OCI-LY1 (cell line): Measurements from ENCODE around the gene GADD45G.

Source experiments
- H2AFZ ChIP-seq: fragments of 200-600 bp; sonication (generic), shearing (Covaris generic); 2 replicates; pipeline ENCODE4 v1.6.0; 2014; ENCODE audit warnings: antibody characterized with exemption, mild to moderate bottlenecking, low read length
- H3F3A ChIP-seq: fragments of 200-600 bp; sonication (generic), shearing (Covaris generic); 2 replicates; pipeline ENCODE4 v1.6.0; 2014; ENCODE audit warnings: mild to moderate bottlenecking, antibody characterized with exemption, low read length, moderate library complexity; ENCODE audit not compliant: insufficient read depth
- H3K27ac ChIP-seq: fragments of 200-600 bp; sonication (generic); 2 replicates; pipeline ENCODE4 v1.5.1; 2014; ENCODE audit warnings: low read length, mixed run types, mild to moderate bottlenecking, low read depth; ENCODE audit not compliant: poor library complexity, severe bottlenecking
- H3K27me3 ChIP-seq: fragments of 200-600 bp; sonication (generic); 2 replicates; pipeline ENCODE4 v1.6.0; 2014; ENCODE audit warnings: antibody characterized with exemption, mild to moderate bottlenecking, low read length, moderate library complexity; ENCODE audit not compliant: insufficient read depth
- H3K36me3 ChIP-seq: fragments of 200-600 bp; sonication (generic); 2 replicates; pipeline ENCODE4 v1.6.1; 2014; ENCODE audit warnings: mild to moderate bottlenecking, antibody characterized with exemption, low read length, moderate library complexity, mixed read lengths; ENCODE audit not compliant: insufficient read depth
- H3K4me1 ChIP-seq: fragments of 200-600 bp; sonication (generic); 2 replicates; pipeline ENCODE4 v1.5.1; 2014; ENCODE audit warnings: mild to moderate bottlenecking, low read length, moderate library complexity; ENCODE audit not compliant: insufficient read depth, severe bottlenecking
- H3K4me2 ChIP-seq: fragments of 200-600 bp; sonication (generic), shearing (Covaris generic); 2 replicates; pipeline ENCODE4 v1.6.1; 2014; ENCODE audit warnings: low read length
- H3K4me3 ChIP-seq: fragments of 200-600 bp; sonication (generic); 2 replicates; pipeline ENCODE4 v1.5.1; 2014; ENCODE audit warnings: low read length, low read depth, mild to moderate bottlenecking, mixed read lengths; ENCODE audit not compliant: poor library complexity, severe bottlenecking
- H3K79me2 ChIP-seq: fragments of 200-600 bp; shearing (Covaris generic); 2 replicates; pipeline ENCODE4 v1.6.1; 2016; ENCODE audit warnings: mixed run types, low read length, mixed read lengths; ENCODE audit not compliant: insufficient read depth
- H3K9ac ChIP-seq: fragments of 200-600 bp; sonication (generic), shearing (Covaris generic); 2 replicates; pipeline ENCODE4 v1.6.1; 2014; ENCODE audit warnings: mild to moderate bottlenecking, low read length, mixed read lengths
- H3K9me2 ChIP-seq: fragments of 200-600 bp; sonication (generic), shearing (Covaris generic); 2 replicates; pipeline ENCODE4 v1.6.1; 2014; ENCODE audit warnings: low read depth, mild to moderate bottlenecking, low read length, mixed read lengths
- H3K9me3 ChIP-seq: fragments of 200-600 bp; shearing (Covaris generic); 2 replicates; pipeline ENCODE4 v1.6.1; 2014; ENCODE audit warnings: low read length, mixed read lengths
- H4K20me1 ChIP-seq: fragments of 200-600 bp; sonication (generic), shearing (Covaris generic); 2 replicates; pipeline ENCODE4 v1.6.0; 2016; ENCODE audit warnings: mild to moderate bottlenecking, low read length; ENCODE audit not compliant: insufficient read depth
- CTCF ChIP-seq: fragments of 200-600 bp; sonication (generic), shearing (Covaris generic); IDR thresholded peaks from 2 replicates; pipeline ENCODE4 v1.5.1; 2017; ENCODE audit warnings: mild to moderate bottlenecking, antibody characterized with exemption, low read length, moderate library complexity, mixed read lengths
- EZH2 ChIP-seq: fragments of 200-600 bp; sonication (generic), shearing (Covaris generic); IDR thresholded peaks from 2 replicates; pipeline ENCODE4 v1.8.0; 2017; ENCODE audit warnings: borderline replicate concordance, mixed run types, mild to moderate bottlenecking, antibody characterized with exemption, low read length, moderate library complexity, mixed read lengths

Gene GADD45G

GRCh38 chr9:89610391-89610925 is 5.6 kb downstream of the GADD45G start:
- H3K9me3 ChIP-seq: no peaks in the 10 kb centered on the region
- H3K79me2 ChIP-seq: no peaks in the 10 kb centered on the region
- no peaks in the 10 kb centered on the region for H3K36me3 ChIP-seq
- TF ChIP-seq CTCF (no peak), EZH2 (no peak)
- H3K9ac ChIP-seq: no peak overlapping the region
- H3K27me3 ChIP-seq: peaks cover 11% of the 10 kb centered on the region; the same call in 1 of the 2 replicates
- H3K27ac ChIP-seq: no peak overlapping the region
- H2AFZ ChIP-seq: no peak overlapping the region
- H3K4me2 ChIP-seq: no peak overlapping the region
- no peaks in the 10 kb centered on the region for H4K20me1 ChIP-seq
- no peak overlapping the region for H3K4me3 ChIP-seq
- no peaks in the 10 kb centered on the region for H3F3A ChIP-seq
- H3K4me1 ChIP-seq: no peaks in the 10 kb centered on the region
- H3K9me2 ChIP-seq: no peaks in the 10 kb centered on the region

GRCh38 chr9:89611425-89611824 is 6.6 kb downstream of the GADD45G start:
- no peaks in the 10 kb centered on the region for H3F3A ChIP-seq
- H3K9ac ChIP-seq: no peak overlapping the region

GRCh38 chr9:89612566-89613278 is 7.9 kb downstream of the GADD45G start:
- H3K27ac ChIP-seq: no peak overlapping the region
- H3K9me2 ChIP-seq: no peaks in the 10 kb centered on the region
- no peak overlapping the region for H3K4me2 ChIP-seq

More at GRCh38 chr9:89611425-89611824, 6.6 kb downstream of the GADD45G start:
- Histone ChIP-seq H3K4me3 (no peak overlapping the region), H3K4me1 (no peaks in the 10 kb centered on the region), H2AFZ (no peak overlapping the region), H3K9me2 (no peaks in the 10 kb centered on the region), H3K79me2 (no peaks in the 10 kb centered on the region), H3K27me3 (peaks cover 11% of the 10 kb centered on the region; the same call in 1 of the 2 replicates), H3K36me3 (no peaks in the 10 kb centered on the region), H4K20me1 (no peaks in the 10 kb centered on the region), H3K4me2 (no peak overlapping the region), H3K27ac (no peak overlapping the region), H3K9me3 (no peaks in the 10 kb centered on the region)
- TF ChIP-seq EZH2: no peak
- no peak for TF ChIP-seq CTCF

More at GRCh38 chr9:89612566-89613278, 7.9 kb downstream of the GADD45G start:
- Histone ChIP-seq H3K4me1 (no peaks in the 10 kb centered on the region), H3K9ac (no peak overlapping the region), H3K79me2 (no peaks in the 10 kb centered on the region), H3K36me3 (no peaks in the 10 kb centered on the region), H4K20me1 (no peaks in the 10 kb centered on the region), H3F3A (no peaks in the 10 kb centered on the region), H3K9me3 (no peaks in the 10 kb centered on the region), H2AFZ (no peak overlapping the region), H3K27me3 (peaks cover 11% of the 10 kb centered on the region; the same call in 1 of the 2 replicates), H3K4me3 (no peak overlapping the region)
- TF ChIP-seq EZH2: no peak
- no peak for TF ChIP-seq CTCF
